ENCODE results near the gene MAP1LC3C. TPM values are rescaled to one million over a fixed set of nuclear protein-coding genes. Genes with fewer than 3 reads are reported as not detected.

Gene MAP1LC3C
- 0.10 and 0.23 TPM in 2 replicates for polyA plus RNA-seq (2011; rRNA removed)
- 0.14 TPM in 1 of 2 replicates, not detected in the other for polyA minus RNA-seq (2011; rRNA and poly(A)+ RNA removed)

DNA sequence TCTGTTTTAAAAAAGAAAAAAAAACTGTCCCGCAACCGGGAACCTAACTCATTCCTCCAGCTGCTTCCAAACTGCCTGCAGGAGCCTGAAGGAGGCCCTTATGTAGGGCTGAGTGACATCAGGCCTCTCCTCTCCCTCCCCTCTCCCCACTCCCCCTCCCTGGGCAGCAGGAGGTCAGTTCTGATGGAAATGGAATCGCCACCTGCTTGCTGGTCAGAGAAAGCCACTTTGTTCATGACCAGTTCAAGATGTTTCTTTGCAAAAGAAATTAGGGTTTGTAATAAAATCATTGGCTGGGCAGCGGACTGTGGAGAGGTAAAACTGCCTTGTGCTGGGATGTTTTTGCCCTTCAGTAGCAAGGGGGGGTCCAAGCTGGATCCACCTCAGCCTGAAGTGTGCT, at the start of gene MAP1LC3C:
Gene MAP1LC3C (minus strand): TSS at position 73 of the 400 bp plus-strand sequence. CDS start 90 bp downstream, outside the sequence.
- CTCF ChIA-PET, result interaction anchor here (0.6 to 4.5 kb wide), 22 partner anchors 9 to 393 kb away, joined by 3 to 61 read pairs (median 4); partner anchors contain the start of gene EXO1
- Histone ChIP-seq H3K36me3 (ENCODE audit: control insufficient read depth, insufficient read depth, low read length) (no peaks in the 10 kb centered on the region), H3K27me3 (ENCODE audit: control insufficient read depth, insufficient read depth, low read length) (no peaks in the 10 kb centered on the region), H3K4me3 (ENCODE audit: low read depth, low read length) (peak within 1 kb of the TSS; percentile 32)
- POLR2A ChIA-PET, result no interaction called here
- TF ChIP-seq, protein P1, sequence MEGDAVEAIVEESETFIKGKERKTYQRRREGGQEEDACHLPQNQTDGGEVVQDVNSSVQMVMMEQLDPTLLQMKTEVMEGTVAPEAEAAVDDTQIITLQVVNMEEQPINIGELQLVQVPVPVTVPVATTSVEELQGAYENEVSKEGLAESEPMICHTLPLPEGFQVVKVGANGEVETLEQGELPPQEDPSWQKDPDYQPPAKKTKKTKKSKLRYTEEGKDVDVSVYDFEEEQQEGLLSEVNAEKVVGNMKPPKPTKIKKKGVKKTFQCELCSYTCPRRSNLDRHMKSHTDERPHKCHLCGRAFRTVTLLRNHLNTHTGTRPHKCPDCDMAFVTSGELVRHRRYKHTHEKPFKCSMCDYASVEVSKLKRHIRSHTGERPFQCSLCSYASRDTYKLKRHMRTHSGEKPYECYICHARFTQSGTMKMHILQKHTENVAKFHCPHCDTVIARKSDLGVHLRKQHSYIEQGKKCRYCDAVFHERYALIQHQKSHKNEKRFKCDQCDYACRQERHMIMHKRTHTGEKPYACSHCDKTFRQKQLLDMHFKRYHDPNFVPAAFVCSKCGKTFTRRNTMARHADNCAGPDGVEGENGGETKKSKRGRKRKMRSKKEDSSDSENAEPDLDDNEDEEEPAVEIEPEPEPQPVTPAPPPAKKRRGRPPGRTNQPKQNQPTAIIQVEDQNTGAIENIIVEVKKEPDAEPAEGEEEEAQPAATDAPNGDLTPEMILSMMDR (IDR thresholded peaks at IDR 0.05; ENCODE audit: insufficient read depth, low read depth, low read length), result no peak
- no peak for DNase-seq (ENCODE audit: low read depth)

DNA sequence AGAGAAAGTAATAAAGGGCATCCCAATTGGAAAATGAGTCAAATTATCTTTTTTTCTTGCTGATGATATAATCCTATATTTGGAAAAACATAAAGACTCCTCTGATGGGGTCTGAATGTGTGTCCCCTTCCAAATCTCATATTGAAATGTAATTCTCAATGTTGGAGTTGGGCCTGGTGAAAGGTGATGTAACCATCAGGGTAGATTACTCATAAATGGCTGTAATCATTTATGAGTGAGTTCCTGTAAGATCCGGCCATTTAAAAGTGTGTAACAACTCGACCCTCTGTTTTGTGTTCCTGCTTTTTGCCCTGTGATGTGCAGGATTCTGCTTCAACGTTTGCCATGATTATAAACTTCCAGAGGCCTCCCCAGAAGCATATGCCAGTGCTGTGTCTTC, 44.3 kb upstream of the MAP1LC3C start:
- ChIA-PET POLR2A (no interaction called here), CTCF (no interaction called here)
- no peak overlapping the region for H3K4me3 ChIP-seq (ENCODE audit: low read depth, low read length)
- H3K27me3 ChIP-seq (ENCODE audit: control insufficient read depth, insufficient read depth, low read length), result no peaks in the 10 kb centered on the region
- no peaks in the 10 kb centered on the region for H3K36me3 ChIP-seq (ENCODE audit: control insufficient read depth, insufficient read depth, low read length)
- no peak for DNase-seq (ENCODE audit: low read depth)
- TF ChIP-seq, protein P1 (IDR thresholded peaks at IDR 0.05; ENCODE audit: insufficient read depth, low read depth, low read length), result no peak

DNA sequence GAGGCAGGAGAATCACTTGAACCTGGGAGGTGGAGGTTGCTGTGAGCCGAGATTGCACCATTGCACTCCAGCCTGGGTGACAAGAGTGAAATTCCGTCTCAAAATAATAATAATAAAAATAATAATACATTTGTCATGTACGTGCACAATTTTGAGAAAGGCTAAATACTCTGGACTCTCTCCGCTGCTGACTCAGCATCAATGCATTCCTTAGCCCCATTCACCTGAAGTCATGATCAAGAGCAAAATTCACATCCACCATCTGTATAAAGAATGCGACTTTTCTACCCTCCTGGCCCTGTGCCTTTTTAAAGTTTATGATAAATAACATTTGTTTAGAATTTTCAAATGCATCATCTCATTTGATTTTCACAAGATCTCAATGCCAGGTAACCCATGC, 35.5 kb upstream of the MAP1LC3C start:
- Histone ChIP-seq H3K4me3 (ENCODE audit: low read depth, low read length) (no peak overlapping the region), H3K27me3 (ENCODE audit: control insufficient read depth, insufficient read depth, low read length) (no peaks in the 10 kb centered on the region), H3K36me3 (ENCODE audit: control insufficient read depth, insufficient read depth, low read length) (no peaks in the 10 kb centered on the region)
- ChIA-PET CTCF (no interaction called here), POLR2A (no interaction called here)
- DNase-seq (ENCODE audit: low read depth), result no peak
- TF ChIP-seq, protein P1 (IDR thresholded peaks at IDR 0.05; ENCODE audit: insufficient read depth, low read depth, low read length), result no peak

DNA sequence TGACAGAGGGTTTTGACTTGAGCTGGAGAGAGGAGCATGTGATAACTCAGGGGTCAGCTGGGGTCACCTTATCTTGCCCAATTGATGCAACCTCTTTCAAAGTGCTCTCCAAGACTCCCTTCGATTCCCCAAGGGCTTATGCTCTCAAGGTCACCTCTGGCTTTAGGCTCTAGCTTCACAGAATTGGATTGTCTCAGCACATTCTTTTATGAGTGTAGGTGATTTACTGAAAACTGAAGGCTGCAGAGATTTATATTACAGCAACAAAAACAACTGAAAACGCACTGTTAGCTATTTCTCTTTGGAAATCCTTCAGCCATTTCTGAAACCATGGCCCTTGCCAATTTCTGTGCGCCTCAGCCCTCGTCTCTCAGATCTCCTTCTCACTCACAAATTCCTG, 34.5 kb upstream of the MAP1LC3C start:
- TF ChIP-seq, protein P1 (IDR thresholded peaks at IDR 0.05; ENCODE audit: insufficient read depth, low read depth, low read length), result no peak
- Histone ChIP-seq H3K27me3 (ENCODE audit: control insufficient read depth, insufficient read depth, low read length) (no peaks in the 10 kb centered on the region), H3K36me3 (ENCODE audit: control insufficient read depth, insufficient read depth, low read length) (no peaks in the 10 kb centered on the region), H3K4me3 (ENCODE audit: low read depth, low read length) (no peak overlapping the region)
- no peak for DNase-seq (ENCODE audit: low read depth)
- ChIA-PET POLR2A (no interaction called here), CTCF (interaction anchor here (0.7 kb wide), 1 partner anchor 10 kb away, joined by 3 read pairs; no protein-coding TSS in a partner anchor)

DNA sequence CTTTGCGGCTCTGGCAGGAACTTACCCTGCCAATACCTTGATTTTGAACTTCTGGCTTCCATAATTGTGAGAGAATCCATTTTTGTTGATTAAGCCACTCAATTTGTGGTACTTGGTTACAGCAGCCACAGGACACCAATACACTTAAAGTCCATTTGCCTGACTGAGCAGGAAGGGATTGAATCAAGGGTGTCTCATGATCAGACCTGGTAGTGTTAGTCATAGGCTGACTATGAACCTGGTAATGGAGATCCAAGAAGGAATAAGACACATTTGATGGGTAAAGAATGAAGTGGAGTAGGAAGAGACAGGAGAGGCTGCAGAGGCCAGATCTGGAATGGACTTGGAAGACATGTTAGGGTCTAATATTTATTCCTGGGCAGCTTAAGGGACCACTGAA, 31.2 kb upstream of the MAP1LC3C start:
- ChIA-PET POLR2A (no interaction called here), CTCF (no interaction called here)
- H3K36me3 ChIP-seq (ENCODE audit: control insufficient read depth, insufficient read depth, low read length), result no peaks in the 10 kb centered on the region
- no peaks in the 10 kb centered on the region for H3K27me3 ChIP-seq (ENCODE audit: control insufficient read depth, insufficient read depth, low read length)
- no peak for DNase-seq (ENCODE audit: low read depth)
- TF ChIP-seq, protein P1 (IDR thresholded peaks at IDR 0.05; ENCODE audit: insufficient read depth, low read depth, low read length), result no peak
- no peak overlapping the region for H3K4me3 ChIP-seq (ENCODE audit: low read depth, low read length)

Measured in BJ (cell line).